Measurements from ENCODE around the gene LAMA1. TPM values are rescaled to one million over a fixed set of nuclear protein-coding genes. Genes with fewer than 3 reads are reported as not detected.

The LAMA1 gene
- total RNA-seq, 1 donor from 2014 or later = not detected

DNA sequence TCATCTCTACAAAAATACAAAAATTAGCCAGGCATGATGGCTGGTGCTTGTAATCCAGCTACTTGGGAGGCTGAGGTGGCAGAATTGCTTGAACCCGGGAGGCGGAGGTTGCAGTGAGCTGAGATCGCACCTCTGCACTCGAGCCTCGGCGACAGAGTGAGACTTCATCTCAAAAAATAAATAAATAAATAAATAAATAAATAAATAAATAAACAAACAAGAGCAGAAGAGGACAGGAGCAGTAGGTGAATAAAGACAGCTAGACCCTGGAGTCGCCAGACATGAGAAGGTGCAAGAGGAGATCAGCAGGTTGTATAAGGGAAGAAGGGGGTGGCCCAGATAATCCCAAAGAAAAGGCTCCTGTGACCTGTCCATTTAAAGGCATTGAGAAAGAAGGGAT, 12.3 kb downstream of the LAMA1 start:
- intact Hi-C loops (cut with micrococcal nuclease) = no loop called here
- DNase-seq = no peak
- TF ChIP-seq, protein P1, sequence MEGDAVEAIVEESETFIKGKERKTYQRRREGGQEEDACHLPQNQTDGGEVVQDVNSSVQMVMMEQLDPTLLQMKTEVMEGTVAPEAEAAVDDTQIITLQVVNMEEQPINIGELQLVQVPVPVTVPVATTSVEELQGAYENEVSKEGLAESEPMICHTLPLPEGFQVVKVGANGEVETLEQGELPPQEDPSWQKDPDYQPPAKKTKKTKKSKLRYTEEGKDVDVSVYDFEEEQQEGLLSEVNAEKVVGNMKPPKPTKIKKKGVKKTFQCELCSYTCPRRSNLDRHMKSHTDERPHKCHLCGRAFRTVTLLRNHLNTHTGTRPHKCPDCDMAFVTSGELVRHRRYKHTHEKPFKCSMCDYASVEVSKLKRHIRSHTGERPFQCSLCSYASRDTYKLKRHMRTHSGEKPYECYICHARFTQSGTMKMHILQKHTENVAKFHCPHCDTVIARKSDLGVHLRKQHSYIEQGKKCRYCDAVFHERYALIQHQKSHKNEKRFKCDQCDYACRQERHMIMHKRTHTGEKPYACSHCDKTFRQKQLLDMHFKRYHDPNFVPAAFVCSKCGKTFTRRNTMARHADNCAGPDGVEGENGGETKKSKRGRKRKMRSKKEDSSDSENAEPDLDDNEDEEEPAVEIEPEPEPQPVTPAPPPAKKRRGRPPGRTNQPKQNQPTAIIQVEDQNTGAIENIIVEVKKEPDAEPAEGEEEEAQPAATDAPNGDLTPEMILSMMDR (IDR thresholded peaks at IDR 0.05; ENCODE audit: borderline replicate concordance) = no peak
- Histone ChIP-seq H3K4me3 (no peak overlapping the region), H3K27me3 (ENCODE audit: low read depth) (peaks cover 35% of the 10 kb centered on the region), H3K36me3 (no peaks in the 10 kb centered on the region), H3K9me3 (replicated peaks) (no peaks in the 10 kb centered on the region), H3K4me1 (no peaks in the 10 kb centered on the region), H3K27ac (replicated peaks) (no peak overlapping the region)

DNA sequence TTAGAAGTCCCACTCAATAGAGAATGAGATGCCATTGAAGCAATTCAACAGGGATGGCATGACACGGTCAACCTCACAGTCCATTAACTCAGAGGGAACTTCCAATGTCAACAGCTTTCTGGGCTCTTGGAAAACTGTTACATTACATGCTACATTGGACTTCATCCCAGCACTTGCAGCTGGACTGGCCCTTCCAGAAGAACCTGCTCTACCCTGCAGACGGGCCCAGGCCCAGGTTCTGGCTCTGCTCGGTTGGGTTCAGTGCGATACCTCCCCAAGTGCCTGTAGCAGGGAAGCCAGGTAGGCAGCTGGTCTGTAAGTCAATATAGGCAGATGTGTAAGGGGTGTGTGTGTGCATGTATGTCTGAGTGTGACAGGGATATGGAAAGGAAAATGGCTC, 12.9 kb downstream of the LAMA1 start:
- no peaks in the 10 kb centered on the region for H3K9me3 ChIP-seq (replicated peaks)
- no peak overlapping the region for H3K27ac ChIP-seq (replicated peaks)
- no peak overlapping the region for H3K4me3 ChIP-seq
- H3K36me3 ChIP-seq = no peaks in the 10 kb centered on the region
- no peak for DNase-seq
- no peaks in the 10 kb centered on the region for H3K4me1 ChIP-seq
- H3K27me3 ChIP-seq (ENCODE audit: low read depth) = peaks cover 28% of the 10 kb centered on the region
- TF ChIP-seq, protein P1 (IDR thresholded peaks at IDR 0.05; ENCODE audit: borderline replicate concordance) = no peak
- intact Hi-C loops (cut with micrococcal nuclease) = no loop called here

DNA sequence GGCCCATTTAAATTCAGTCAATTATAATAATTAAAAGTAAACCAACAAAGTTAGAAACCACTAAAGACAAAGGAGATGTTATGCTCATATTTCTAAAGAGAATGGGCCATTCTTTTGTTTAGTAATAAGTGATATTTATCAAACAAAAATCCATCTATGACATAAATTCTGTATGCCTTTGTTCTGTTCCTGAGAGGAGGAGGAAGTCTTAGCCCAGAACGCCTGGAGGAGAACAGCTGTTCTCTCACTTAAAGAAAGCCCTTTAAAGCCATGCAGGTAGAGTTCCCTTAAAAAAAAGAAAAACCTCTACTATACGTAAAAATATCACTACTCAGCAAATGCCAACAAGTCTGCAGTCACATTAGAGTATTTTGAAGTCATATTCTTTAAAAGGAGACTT, 15.5 kb downstream of the LAMA1 start:
- Histone ChIP-seq H3K27ac (replicated peaks) (no peak overlapping the region), H3K4me3 (no peak overlapping the region), H3K4me1 (no peaks in the 10 kb centered on the region), H3K36me3 (no peaks in the 10 kb centered on the region), H3K9me3 (replicated peaks) (no peaks in the 10 kb centered on the region), H3K27me3 (ENCODE audit: low read depth) (peaks cover 3% of the 10 kb centered on the region)
- intact Hi-C loops (cut with micrococcal nuclease) = no loop called here
- DNase-seq = no peak
- TF ChIP-seq, protein P1 (IDR thresholded peaks at IDR 0.05; ENCODE audit: borderline replicate concordance) = no peak

DNA sequence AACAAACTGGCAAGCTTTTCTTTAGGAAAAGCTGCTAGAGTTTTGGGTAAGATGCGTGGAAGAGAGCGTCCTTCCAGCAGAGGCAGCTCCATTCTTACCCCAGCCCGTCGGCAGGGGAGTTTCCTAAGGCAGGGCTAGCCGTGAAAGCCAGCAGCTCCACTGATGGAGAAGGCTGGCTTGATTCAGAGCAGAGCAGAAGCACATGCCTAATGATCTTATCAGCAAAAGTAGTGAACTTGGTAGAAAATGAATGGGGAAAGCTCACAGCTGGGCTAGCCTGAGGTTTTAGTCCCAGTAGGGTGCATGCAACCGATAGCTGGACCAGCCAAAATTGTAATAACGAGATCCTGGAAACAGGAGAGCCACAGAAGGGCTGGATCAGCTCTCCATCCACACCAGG, 20.8 kb downstream of the LAMA1 start:
- H3K27ac ChIP-seq (replicated peaks) = no peak overlapping the region
- H3K36me3 ChIP-seq = no peaks in the 10 kb centered on the region
- no peaks in the 10 kb centered on the region for H3K4me1 ChIP-seq
- H3K27me3 ChIP-seq (ENCODE audit: low read depth) = peaks cover 13% of the 10 kb centered on the region
- TF ChIP-seq, protein P1 (IDR thresholded peaks at IDR 0.05; ENCODE audit: borderline replicate concordance) = no peak
- H3K4me3 ChIP-seq = no peak overlapping the region
- H3K9me3 ChIP-seq (replicated peaks) = no peaks in the 10 kb centered on the region
- DNase-seq = no peak
- intact Hi-C loops (cut with micrococcal nuclease) = no loop called here

DNA sequence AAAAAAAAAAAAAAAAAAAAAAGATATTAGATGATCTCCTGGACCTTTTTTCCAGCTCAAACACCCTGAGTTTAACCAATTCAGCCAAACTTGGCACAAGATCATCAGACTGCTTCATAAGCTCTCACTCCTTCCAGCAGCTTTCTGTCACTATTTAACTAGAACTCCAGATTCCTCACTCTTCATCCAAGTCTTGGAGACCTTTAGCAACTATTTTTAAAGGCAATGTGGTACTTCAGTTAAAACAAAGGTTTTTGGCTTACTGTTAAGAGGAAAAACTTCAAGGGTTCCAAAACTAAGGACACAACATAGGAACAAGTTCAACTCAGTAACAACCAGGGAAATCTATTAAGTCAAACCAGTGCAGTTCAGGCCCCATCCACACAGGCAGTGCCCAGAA, 23.2 kb downstream of the LAMA1 start:
- Histone ChIP-seq H3K36me3 (no peaks in the 10 kb centered on the region), H3K27ac (replicated peaks) (no peak overlapping the region), H3K4me1 (no peaks in the 10 kb centered on the region), H3K4me3 (no peak overlapping the region), H3K9me3 (replicated peaks) (no peaks in the 10 kb centered on the region), H3K27me3 (ENCODE audit: low read depth) (peaks cover 28% of the 10 kb centered on the region)
- TF ChIP-seq, protein P1 (IDR thresholded peaks at IDR 0.05; ENCODE audit: borderline replicate concordance) = no peak
- intact Hi-C loops (cut with micrococcal nuclease) = no loop called here
- no peak for DNase-seq

DNA sequence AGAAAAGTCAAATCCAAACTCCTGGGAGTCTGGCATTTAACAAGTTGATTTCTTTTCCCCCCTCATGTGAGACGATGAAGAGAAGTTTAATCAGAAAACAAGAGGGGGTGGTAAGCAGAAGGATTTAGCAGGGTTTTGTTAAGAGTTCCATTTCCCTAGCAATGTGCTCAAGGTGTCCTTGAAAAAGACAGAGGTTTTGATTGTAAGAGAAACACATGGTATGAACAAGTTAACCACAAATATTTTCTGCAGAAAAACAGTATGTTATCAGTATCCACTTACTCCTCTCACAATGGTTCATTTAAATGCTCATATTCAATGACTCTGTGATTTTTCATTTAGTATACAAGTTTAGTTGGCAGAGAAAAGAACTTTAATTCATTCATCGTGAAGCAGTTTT, 26.8 kb downstream of the LAMA1 start:
- intact Hi-C loops (cut with micrococcal nuclease) = no loop called here
- Histone ChIP-seq H3K27ac (replicated peaks) (no peak overlapping the region), H3K9me3 (replicated peaks) (no peaks in the 10 kb centered on the region), H3K36me3 (no peaks in the 10 kb centered on the region), H3K4me3 (no peak overlapping the region), H3K4me1 (no peaks in the 10 kb centered on the region), H3K27me3 (ENCODE audit: low read depth) (peaks cover 47% of the 10 kb centered on the region)
- TF ChIP-seq, protein P1 (IDR thresholded peaks at IDR 0.05; ENCODE audit: borderline replicate concordance) = no peak
- DNase-seq = no peak
